ENCODE results near the gene GMPS.
"Not testable (repeated sequence)": the region's sequence is repeated elsewhere in the genome, so short reads cannot be mapped to it uniquely, and the experiment has no call there.

The GMPS gene

DNA sequence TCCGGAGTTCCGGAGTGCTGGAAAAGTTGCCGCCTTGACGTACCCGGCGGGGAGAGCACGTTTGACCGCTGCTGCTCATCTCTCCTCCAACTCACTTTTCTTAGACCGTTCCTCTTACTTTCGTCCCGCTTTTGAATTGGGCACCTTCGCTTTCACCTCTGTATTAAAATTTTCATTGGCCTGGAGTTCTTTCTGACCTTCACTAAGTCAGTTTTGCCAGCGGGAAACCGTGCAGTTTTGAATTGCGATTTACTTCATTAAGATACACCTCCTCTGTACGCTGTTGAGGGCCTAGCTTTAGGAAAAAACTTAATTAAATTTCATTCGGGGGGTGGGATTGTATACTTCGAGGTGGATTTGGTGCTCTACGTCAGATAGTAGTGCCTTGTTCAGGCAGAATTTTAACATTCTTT, 1.3 kb downstream of the GMPS start:
- DNase-seq (ENCODE audit: insufficient read length, low spot score) (no peak), FAIRE-seq (peak; percentile 79)

GRCh38 chr3:155872904-155873646, 2.6 kb downstream of the GMPS start:
- DNase-seq (ENCODE audit: insufficient read length, low spot score) (no peak), FAIRE-seq (no peak)

DNA sequence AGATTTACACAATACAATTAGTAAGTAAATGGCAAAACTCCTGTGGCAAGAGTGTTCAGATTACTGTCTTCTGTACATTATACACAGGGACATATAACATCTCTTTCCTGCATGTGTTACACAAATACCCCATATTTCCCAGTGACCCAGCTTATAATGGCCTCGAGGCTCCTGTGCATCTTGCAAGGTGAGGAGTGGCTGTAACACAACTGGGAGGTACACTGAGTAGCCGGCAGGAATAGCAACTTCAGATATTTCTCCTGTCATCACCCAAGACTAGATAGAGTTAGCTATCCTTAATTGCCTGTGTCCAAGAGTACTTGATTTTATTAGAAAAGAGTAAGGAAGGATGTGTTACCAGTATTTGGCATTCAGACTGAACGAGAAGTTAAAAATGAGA, 5.6 kb downstream of the GMPS start:
- FAIRE-seq (no peak), DNase-seq (ENCODE audit: insufficient read length, low spot score) (no peak)

DNA sequence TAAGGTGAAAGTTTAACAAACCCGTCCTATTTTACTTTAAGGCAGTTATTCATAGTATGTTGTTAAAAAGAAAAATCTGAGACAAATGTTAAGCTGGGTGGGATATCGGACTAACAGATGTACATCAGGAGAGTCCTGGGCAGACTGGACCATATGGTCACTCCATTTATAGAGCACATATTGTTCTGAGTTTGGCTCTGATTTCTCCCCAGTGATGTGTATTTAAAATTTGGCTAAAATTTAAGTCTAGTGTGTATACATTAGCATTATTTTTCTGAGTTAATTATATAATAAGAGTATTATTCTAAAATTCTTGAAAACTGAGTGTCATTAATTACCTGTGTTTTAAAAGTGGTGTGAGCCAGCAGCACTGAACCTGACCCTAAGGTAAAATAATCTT, 6.1 kb downstream of the GMPS start:
- DNase-seq (ENCODE audit: insufficient read length, low spot score) (no peak), FAIRE-seq (no peak)

DNA sequence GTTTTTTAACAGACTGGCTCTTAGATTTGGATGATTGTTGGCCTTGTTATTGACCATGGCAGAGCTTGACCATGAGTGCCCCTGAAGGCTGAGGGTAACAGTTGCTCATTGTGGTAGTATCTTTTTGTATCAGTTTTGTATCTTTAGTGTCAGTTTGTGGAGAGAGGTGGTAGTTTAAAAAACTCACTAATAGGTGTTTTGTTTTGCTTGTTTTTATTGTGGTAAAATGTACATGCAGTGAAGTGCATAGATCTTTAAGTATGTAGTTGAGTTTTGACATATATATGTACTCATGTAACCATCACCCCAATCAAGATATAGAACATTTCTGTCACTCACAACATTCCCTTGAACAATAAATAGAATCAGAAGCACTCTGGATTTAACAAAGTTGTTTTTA, 9.8 kb downstream of the GMPS start:
- FAIRE-seq (no peak), DNase-seq (ENCODE audit: insufficient read length, low spot score) (no peak)

- no peak for DNase-seq (ENCODE audit: insufficient read length, low spot score)
- no peak for FAIRE-seq
Measured at GRCh38 chr3:155884292-155884691, 13.8 kb downstream of the GMPS start.

- no peak for DNase-seq (ENCODE audit: insufficient read length, low spot score)
- peak; percentile 60 for FAIRE-seq
Measured at GRCh38 chr3:155885292-155885691, 14.8 kb downstream of the GMPS start.

GRCh38 chr3:155886348-155886747, 15.9 kb downstream of the GMPS start:
- FAIRE-seq; DNase-seq (ENCODE audit: insufficient read length, low spot score): not testable (repeated sequence)

DNA sequence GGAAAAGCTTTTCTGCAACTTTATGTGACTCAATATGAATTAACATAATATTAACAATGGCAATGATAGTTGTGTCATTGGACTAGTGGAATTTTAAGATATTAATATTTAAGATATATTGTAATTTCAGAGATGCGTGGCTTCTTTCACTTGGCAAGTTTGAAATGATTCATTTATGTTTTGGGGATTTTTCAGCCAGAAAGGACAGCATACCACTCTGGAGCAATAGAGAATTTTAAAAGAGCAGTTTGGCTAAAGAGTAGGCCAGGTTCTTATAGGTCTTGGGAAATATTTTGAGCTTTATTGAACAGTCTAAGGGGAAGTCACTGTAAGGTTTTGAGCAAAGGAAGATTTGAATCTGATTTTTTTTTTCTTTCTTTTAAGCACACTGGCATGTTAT, 16.5 kb downstream of the GMPS start:
- no peak for FAIRE-seq
- DNase-seq (ENCODE audit: insufficient read length, low spot score), result no peak

GRCh38 chr3:155889212-155889611, 18.8 kb downstream of the GMPS start:
- DNase-seq (ENCODE audit: insufficient read length, low spot score), result no peak
- FAIRE-seq, result no peak

DNA sequence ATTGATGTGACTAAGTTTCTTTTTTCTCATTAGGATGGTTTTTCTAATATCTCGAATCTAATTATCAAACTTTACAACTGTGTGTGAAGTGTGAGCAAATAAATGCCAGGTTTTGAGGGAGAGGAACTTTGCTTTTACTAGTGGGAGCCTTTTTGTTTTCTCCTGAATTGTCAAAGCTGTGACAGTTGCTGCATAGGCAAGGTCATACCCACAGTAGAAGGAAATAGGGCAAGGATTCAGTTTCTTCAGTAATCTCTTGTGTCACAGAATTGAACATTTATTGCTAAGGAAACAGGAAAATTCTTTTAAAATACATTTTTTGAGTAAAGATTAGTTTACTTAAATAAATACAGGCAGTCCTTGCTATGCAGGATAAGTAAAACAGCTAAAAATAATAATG, 19.5 kb downstream of the GMPS start:
- FAIRE-seq, result no peak
- no peak for DNase-seq (ENCODE audit: insufficient read length, low spot score)

DNA sequence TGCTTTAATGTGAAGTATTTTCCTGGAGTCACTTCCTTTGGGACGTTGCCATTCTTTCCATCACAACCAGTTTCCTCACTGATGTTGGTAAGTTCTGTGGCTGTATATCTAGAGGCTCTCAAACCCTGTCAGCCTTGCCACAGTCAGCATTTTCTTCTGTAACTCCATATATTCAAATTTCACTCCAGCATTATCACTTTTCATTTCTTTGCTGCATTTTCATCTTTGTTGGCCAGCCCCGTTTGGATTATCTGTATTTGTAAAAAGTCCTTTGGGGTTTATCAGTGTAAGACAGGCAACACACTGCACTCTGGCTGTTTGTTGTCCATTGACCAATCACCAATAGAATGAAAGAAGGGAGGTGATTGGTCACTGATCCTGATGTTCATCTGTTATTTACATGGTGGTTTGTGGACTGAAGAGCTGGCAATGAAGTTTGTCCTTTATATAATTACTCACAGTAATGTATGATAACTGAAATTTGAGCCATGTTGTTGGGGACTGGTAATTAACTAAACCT, 20.3 kb downstream of the GMPS start:
- DNase-seq (ENCODE audit: insufficient read length, low spot score), result no peak
- peak; percentile 66 for FAIRE-seq

DNA sequence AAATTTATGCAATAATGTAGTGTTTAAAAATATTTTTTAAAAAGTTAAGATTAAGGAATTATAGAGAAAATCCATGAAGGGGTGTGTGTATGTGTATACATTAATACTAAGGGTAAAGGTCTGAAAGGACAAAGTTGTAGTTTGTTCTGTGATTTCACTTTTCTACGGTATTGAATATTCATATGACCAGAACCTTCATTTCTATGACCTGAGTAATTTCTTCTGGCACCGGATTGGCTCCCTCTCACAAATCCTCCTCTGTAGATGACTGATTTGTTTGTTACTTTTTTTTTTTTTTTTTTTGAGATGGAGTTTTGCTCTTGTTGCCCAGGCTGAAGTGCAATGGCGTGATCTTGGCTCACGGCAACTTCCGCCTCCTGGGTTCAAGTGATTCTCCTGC, 20.9 kb downstream of the GMPS start:
- FAIRE-seq, result no peak
- DNase-seq (ENCODE audit: insufficient read length, low spot score), result no peak

DNA sequence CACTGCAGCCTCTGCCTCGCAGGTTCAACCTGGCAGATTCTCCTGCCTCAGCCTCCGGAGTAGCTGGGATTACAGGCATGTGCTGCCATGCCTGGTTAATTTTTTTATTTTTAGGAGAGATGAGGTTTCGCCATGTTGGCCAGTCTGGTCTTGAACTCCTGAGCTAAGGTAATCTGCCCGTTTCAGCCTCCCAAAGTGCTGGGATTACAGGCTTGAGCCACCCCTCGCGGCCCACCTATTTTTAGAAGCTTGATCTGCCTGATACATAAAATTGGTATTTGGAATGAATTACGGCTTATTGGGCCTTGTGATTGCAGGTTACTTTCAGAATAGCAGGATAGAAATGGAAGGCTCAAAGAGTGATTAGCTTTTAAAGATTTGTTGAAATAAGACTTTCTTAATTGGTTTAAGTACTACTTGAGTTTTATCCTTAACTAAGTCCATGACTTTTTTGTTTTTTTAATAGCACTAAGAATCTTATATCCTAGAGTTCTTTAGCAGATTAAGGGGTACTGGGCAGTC, 25.0 kb downstream of the GMPS start:
- no peak for FAIRE-seq
- DNase-seq (ENCODE audit: insufficient read length, low spot score), result no peak

DNA sequence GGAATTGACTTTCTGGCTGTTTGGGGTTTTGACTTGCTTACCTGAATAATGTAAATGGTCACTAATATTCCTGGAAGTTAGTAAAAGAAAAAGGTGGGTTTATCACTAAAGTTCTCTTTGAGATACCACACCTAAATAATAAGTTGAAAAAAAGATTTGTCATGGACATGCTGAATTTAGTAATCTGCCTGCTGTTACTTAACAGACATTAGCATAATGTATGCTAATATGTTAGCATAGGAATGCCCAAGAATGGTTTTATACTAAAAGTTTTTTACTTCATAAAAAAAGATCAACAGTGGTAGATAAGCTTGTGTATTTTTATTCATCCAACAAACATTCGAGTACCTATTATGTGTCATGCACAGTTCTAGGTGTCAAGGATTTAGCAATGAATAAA, 36.5 kb downstream of the GMPS start:
- DNase-seq (ENCODE audit: insufficient read length, low spot score) (no peak), FAIRE-seq (no peak)

- DNase-seq (ENCODE audit: insufficient read length, low spot score) (no peak), FAIRE-seq (no peak)
Measured at GRCh38 chr3:155908086-155908485, 37.6 kb downstream of the GMPS start.

DNA sequence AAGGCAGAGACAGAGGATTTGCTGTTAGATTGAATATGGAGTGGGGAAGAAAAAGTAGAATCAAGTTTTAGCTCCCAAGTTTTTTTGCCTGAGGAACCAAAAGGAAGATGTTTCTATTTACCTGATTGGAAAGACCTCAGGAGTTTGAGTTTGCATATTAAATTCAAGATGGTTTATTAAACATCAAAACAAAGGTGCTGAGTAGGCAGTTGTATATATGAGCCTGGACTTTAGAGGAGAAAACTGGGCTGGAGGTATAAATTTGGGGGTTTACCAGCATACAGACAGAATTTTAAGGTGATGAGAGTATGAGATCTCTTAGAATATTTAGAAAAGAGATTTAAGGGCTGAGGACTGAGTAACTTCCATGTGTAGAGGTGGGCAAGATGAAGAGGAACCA, 38.2 kb downstream of the GMPS start:
- FAIRE-seq (no peak), DNase-seq (ENCODE audit: insufficient read length, low spot score) (no peak)

DNA sequence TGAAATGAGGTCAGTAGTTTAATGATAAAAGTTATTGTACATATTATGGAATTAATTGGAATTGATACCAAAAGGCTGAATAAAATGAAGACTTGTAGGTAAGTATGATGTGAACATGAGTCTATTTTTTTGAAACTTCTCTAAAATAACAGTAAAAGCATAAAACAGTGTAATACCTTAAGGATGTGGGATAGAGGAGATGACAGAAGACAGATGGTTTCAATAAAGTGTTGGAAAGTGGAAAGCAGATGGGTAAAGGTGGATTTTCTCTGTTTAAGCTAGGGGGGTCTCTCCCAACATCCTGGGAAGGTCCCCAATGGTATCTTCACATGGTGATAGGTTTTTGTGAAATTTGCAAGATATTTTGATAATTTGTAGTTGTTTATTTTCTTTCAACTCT, 41.6 kb downstream of the GMPS start:
- no peak for DNase-seq (ENCODE audit: insufficient read length, low spot score)
- FAIRE-seq, result no peak

- DNase-seq (ENCODE audit: insufficient read length, low spot score) (no peak), FAIRE-seq (no peak)
Measured at GRCh38 chr3:155912579-155913190, 42.2 kb downstream of the GMPS start.

DNA sequence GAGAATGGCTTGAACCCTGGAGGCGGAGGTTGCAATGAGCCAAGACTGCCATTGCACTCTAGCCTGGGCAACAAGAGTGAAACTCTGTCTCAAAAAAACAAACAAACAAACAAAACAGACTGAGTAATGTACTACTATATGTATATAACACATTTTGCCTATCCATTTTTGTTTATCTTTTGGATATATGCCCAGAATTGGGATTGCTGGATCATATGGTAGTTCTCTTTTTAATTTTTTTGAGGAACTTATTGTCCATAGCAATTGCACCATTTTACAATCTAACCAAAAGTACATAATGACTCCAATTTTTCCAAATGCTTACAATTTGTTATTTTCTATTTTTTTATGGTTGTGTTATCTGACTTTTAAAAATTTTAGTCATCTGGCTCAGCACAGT, 47.3 kb downstream of the GMPS start:
- no peak for FAIRE-seq
- no peak for DNase-seq (ENCODE audit: insufficient read length, low spot score)

DNA sequence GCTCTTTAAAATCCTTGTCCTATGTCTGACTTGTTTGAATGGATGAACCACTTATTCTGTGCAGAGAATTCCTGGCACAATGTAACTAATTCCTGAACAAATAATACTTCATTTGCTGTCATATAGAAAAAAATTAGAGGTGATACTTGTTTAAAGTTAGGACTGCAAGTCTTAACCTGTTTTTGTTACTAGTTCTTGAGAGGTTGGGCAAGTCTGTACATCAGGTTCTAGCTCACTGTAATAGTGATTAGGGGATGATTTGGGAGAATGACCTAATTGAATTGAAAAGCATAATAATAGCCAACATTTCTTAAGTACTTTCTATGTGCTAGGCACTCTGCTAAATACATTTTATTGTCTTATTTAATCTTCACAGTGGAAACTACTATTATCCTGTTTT, 49.3 kb downstream of the GMPS start:
- no peak for FAIRE-seq
- no peak for DNase-seq (ENCODE audit: insufficient read length, low spot score)

DNA sequence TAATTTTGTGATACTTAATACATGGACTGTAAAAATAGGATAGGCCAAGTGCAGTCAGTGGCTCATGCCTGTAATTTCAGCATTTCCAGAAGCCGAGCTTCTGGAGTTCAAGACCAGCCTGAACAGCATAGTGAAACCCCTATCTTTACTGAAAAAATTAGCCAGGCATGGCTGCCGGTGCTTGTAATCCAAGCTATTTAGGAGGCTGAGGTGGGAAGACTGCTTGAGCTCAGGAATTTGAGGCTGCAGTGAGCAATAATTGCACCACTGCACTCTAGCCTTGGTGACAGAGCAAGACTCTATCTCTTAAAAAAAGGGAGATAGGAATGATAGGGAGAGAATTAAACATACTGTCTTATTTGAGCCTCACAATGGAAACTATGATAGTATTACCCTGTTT, 51.0 kb downstream of the GMPS start:
- DNase-seq (ENCODE audit: insufficient read length, low spot score), result no peak
- no peak for FAIRE-seq
